Measurements from ENCODE around the gene PAX2.
A peak's percentile ranks its signal among the peaks of the same experiment; 100 is the strongest.

The PAX2 gene

GRCh38 chr10:100740476-100741377 is 4.7 kb upstream of the PAX2 start:
- DNase-seq: no peak

GRCh38 chr10:100741378-100742075 is 3.9 kb upstream of the PAX2 start:
- DNase-seq: no peak

- no peak for DNase-seq
These were observed 3.2 kb upstream of the PAX2 start for GRCh38 chr10:100742076-100742771.

GRCh38 chr10:100742936-100743335 is 2.4 kb upstream of the PAX2 start:
- no peak for DNase-seq

GRCh38 chr10:100743626-100744135 is 1.7 kb upstream of the PAX2 start:
- peak; percentile 43 for DNase-seq

GRCh38 chr10:100744136-100744986 is 1.0 kb upstream of the PAX2 start:
- DNase-seq: no peak

GRCh38 chr10:100745882-100746783 is 751 bp downstream of the PAX2 start:
- no peak for DNase-seq

- no peak for DNase-seq
These were observed 1.5 kb downstream of the PAX2 start for GRCh38 chr10:100746784-100747455.

GRCh38 chr10:100747456-100748230 is 2.3 kb downstream of the PAX2 start:
- DNase-seq: no peak

- DNase-seq: no peak
These were observed 3.1 kb downstream of the PAX2 start for GRCh38 chr10:100748231-100749058.

- no peak for DNase-seq
These were observed 3.6 kb downstream of the PAX2 start for GRCh38 chr10:100749059-100749308.

GRCh38 chr10:100749309-100750217 is 4.2 kb downstream of the PAX2 start:
- no peak for DNase-seq

GRCh38 chr10:100750291-100751210 is 5.2 kb downstream of the PAX2 start:
- no peak for DNase-seq

- no peak for DNase-seq
These were observed 6.0 kb downstream of the PAX2 start for GRCh38 chr10:100751211-100751933.

GRCh38 chr10:100755821-100756220 is 10.4 kb downstream of the PAX2 start:
- no peak for DNase-seq

GRCh38 chr10:100759331-100759730 is 13.9 kb downstream of the PAX2 start:
- no peak for DNase-seq
